RWPE1 (cell line): ENCODE data around the gene GALNT13.

Source experiments
- CTCF ChIA-PET: fragments of 350-600 bp; sonication (Branson Sonifier 250); formaldehyde crosslinking; extraction: SDS; loops from one replicate; lab custom pipeline; 2021; lab: Yijun Ruan, JAX
- POLR2A ChIA-PET: fragments of 400-600 bp; formaldehyde crosslinking; extraction: SDS; loops from one replicate; lab custom pipeline; 2020; ENCODE audit warnings: antibody characterized with exemption; ENCODE audit not compliant: low non-redundant PET; lab: Yijun Ruan, JAX
- DNase-seq: peaks from one replicate; pipeline ENCODE4 v3.0.0; 2012; ENCODE audit warnings: low spot score
- H3K27ac ChIP-seq: fragments of 450-650 bp; 2 replicates; pipeline ENCODE4 v1.5.1; 2017
- TF ChIP-seq, protein P1 (sequence below): fragments of 450-650 bp; conservative IDR thresholded peaks from 2 replicates; pipeline ENCODE4 v1.5.1; 2017; ENCODE audit warnings: low read depth, mild to moderate bottlenecking

The GALNT13 gene

GRCh38 chr2:153871231-153872221 lies at the start of gene GALNT13:
Gene GALNT13, plus strand, starts transcription at chr2:153871922.
- no peak within 1 kb of the TSS for H3K27ac ChIP-seq
- POLR2A ChIA-PET: no interaction called here
- CTCF ChIA-PET: no interaction called here
- TF ChIP-seq, protein P1, sequence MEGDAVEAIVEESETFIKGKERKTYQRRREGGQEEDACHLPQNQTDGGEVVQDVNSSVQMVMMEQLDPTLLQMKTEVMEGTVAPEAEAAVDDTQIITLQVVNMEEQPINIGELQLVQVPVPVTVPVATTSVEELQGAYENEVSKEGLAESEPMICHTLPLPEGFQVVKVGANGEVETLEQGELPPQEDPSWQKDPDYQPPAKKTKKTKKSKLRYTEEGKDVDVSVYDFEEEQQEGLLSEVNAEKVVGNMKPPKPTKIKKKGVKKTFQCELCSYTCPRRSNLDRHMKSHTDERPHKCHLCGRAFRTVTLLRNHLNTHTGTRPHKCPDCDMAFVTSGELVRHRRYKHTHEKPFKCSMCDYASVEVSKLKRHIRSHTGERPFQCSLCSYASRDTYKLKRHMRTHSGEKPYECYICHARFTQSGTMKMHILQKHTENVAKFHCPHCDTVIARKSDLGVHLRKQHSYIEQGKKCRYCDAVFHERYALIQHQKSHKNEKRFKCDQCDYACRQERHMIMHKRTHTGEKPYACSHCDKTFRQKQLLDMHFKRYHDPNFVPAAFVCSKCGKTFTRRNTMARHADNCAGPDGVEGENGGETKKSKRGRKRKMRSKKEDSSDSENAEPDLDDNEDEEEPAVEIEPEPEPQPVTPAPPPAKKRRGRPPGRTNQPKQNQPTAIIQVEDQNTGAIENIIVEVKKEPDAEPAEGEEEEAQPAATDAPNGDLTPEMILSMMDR: no peak
- peak; percentile 23 for DNase-seq

- DNase-seq: no peak
- POLR2A ChIA-PET: no interaction called here
- no peak overlapping the region for H3K27ac ChIP-seq
- CTCF ChIA-PET: no interaction called here
- TF ChIP-seq, protein P1: no peak
These were observed 47.8 kb upstream of the GALNT13 start for GRCh38 chr2:153823880-153824279.

GRCh38 chr2:153828335-153828734 lies 43.4 kb upstream of the GALNT13 start:
- no peak overlapping the region for H3K27ac ChIP-seq
- ChIA-PET CTCF (no interaction called here), POLR2A (no interaction called here)
- DNase-seq: no peak
- TF ChIP-seq, protein P1: no peak

- CTCF ChIA-PET: no interaction called here
- POLR2A ChIA-PET: no interaction called here
- no peak for DNase-seq
- no peak overlapping the region for H3K27ac ChIP-seq
- TF ChIP-seq, protein P1: no peak
These were observed 37.1 kb upstream of the GALNT13 start for GRCh38 chr2:153834662-153835061.

DNA sequence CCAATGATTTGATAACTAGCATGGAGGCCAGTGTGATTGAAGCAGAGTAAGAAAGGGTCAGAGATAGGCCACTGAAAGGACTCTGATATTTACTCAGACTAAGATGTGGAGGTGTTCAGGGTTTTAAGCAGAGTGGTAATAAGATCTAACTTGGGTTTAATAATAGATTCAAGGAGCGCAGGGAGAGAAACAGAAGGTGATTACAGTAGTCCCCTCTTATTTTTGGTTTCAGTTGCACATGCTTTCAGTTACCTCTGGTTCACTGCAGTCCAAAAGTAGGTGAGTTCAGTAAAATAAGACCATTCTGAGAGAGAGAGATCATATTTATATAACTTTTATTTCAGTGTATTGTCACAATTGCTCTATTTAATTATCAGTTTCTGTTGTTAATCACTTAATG lies 13.5 kb upstream of the GALNT13 start:
- no peak for DNase-seq
- H3K27ac ChIP-seq: no peak overlapping the region
- CTCF ChIA-PET: no interaction called here
- TF ChIP-seq, protein P1: no peak
- POLR2A ChIA-PET: no interaction called here

DNA sequence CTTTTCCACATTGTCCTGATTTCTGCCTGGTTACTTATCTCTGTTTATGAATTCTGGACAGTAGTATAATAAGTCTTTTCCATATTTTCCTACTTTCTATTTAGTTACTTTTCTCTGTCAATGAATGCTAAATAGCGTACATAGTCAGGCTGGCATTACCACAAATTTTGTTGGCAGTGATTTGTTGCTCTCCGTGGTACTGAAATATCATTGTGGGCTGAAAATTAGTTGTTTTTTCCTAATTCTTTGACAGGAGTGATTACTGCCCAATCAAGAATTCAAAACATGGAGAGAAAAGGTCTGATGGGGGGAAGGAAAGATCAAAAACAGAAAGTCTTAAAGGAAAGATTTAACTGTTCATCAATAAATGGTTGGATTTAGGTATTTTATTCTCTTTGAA lies 7.7 kb upstream of the GALNT13 start:
- ChIA-PET POLR2A (no interaction called here), CTCF (no interaction called here)
- TF ChIP-seq, protein P1: no peak
- no peak overlapping the region for H3K27ac ChIP-seq
- DNase-seq: no peak
